K562 (cell line): ENCODE data around the gene FBXO21. TPM values are rescaled to one million over a fixed set of nuclear protein-coding genes. Genes with fewer than 3 reads are reported as not detected.

Source experiments
- ATAC-seq: fragments of 200-7000 bp; cut with Tn5 transposase; 3 replicates; pipeline ENCODE4 v1.9.1; 2020; ENCODE audit warnings: moderate library complexity
- BruUV-seq: library from RNA; stranded (reverse); fragments of 400-500 nt; replicated peaks from 2 replicates; lab custom pipeline; 2021; lab: Mats Ljungman, UMichigan
- CTCF ChIA-PET: fragments of 300-600 bp; formaldehyde crosslinking; extraction: SDS; loops from one replicate; lab custom pipeline; 2021; ENCODE audit warnings: low intra/inter-chr PET ratio; lab: Yijun Ruan, JAX
- POLR2A ChIA-PET: fragments of 300-600, 350-650 bp; sonication (Branson Sonifier 250); formaldehyde crosslinking; extraction: SDS; loops from one replicate; lab custom pipeline; 2021; ENCODE audit warnings: antibody characterized with exemption, inconsistent platforms; lab: Yijun Ruan, JAX
- DNase-seq, 4 experiments: peaks; one replicate each; pipeline versions ENCODE4 v3.0.0 to v3.0.0-alpha.2; 2011 to 2018; ENCODE audit warnings: low spot score in 3 of 4, mixed read lengths in 3 of 4; ENCODE audit errors: extremely low read depth in 1 of 4
- FAIRE-seq: peaks from 2 replicates; lab custom pipeline; 2011; peaks lifted over from hg19 to GRCh38; lab: Jason Lieb, UNC
- H2AFZ ChIP-seq: 2 replicates; pipeline ENCODE4 v1.6.0; 2011; ENCODE audit warnings: low read depth, low read length, control low read depth, inconsistent platforms
- H3K27ac ChIP-seq: fragments of 200-600 bp; 3 replicates; pipeline ENCODE4 v1.8.0; 2011; ENCODE audit warnings: low read depth, mild to moderate bottlenecking, control low read depth, inconsistent platforms, low read length, moderate library complexity, mixed read lengths; ENCODE audit errors: extremely low read depth
- H3K27me3 ChIP-seq, 2 experiments: fragments of 300-600 bp in 1 of 2; 2 replicates in 1 of 2; 3 replicates in 1 of 2; pipeline versions ENCODE4 v1.6.0 to v1.8.0; 2011; ENCODE audit warnings: inconsistent platforms in 2 of 2, low read length in 2 of 2, mild to moderate bottlenecking in 1 of 2, mixed read lengths in 1 of 2, moderate library complexity in 1 of 2; ENCODE audit not compliant: control insufficient read depth in 2 of 2, insufficient read depth in 2 of 2
- H3K36me3 ChIP-seq: fragments of 300-600 bp; 3 replicates; pipeline ENCODE4 v1.8.0; 2011; ENCODE audit warnings: mild to moderate bottlenecking, low read length, inconsistent platforms; ENCODE audit not compliant: control insufficient read depth, insufficient read depth
- H3K4me1 ChIP-seq, 2 experiments: fragments of 200-600 bp in 1 of 2; replicated peaks in 1 of 2; 2 replicates in 1 of 2; 3 replicates in 1 of 2; pipeline versions ENCODE4 v1.5.1 to v1.8.0; 2011; ENCODE audit warnings: inconsistent platforms in 2 of 2, low read length in 2 of 2, mild to moderate bottlenecking in 1 of 2, mixed read lengths in 1 of 2, moderate library complexity in 1 of 2; ENCODE audit not compliant: control insufficient read depth in 2 of 2, insufficient read depth in 2 of 2
- H3K4me2 ChIP-seq: 2 replicates; pipeline ENCODE4 v1.6.1; 2011; ENCODE audit warnings: low read length, control low read depth, inconsistent platforms, mixed read lengths; ENCODE audit not compliant: insufficient read depth
- H3K4me3 ChIP-seq: fragments of 200-600 bp; sonication (generic), shearing (Covaris generic); 2 replicates; pipeline ENCODE4 v1.5.1; 2016; ENCODE audit warnings: control low read depth, inconsistent platforms
- H3K79me2 ChIP-seq: fragments of 200-600 bp; 3 replicates; pipeline ENCODE4 v1.8.0; 2011; ENCODE audit warnings: low read length, inconsistent platforms; ENCODE audit not compliant: control insufficient read depth, insufficient read depth
- H3K9ac ChIP-seq, 2 experiments: 2 replicates each; pipeline versions ENCODE4 v1.6.0 to v1.6.1; 2011; ENCODE audit warnings: low read depth in 2 of 2, low read length in 2 of 2, control low read depth in 1 of 2, inconsistent platforms in 1 of 2, mild to moderate bottlenecking in 1 of 2, mixed read lengths in 1 of 2; ENCODE audit not compliant: insufficient read depth in 1 of 2
- H3K9me1 ChIP-seq: one replicate; pipeline ENCODE4 v1.6.0; 2011; ENCODE audit warnings: inconsistent platforms, mild to moderate bottlenecking, low read length, moderate library complexity; ENCODE audit not compliant: control insufficient read depth, insufficient read depth
- H3K9me3 ChIP-seq: replicated peaks from 2 replicates; pipeline ENCODE4 v1.5.1; 2011; ENCODE audit warnings: low read depth, low read length, inconsistent platforms; ENCODE audit not compliant: control insufficient read depth, insufficient read depth
- H4K20me1 ChIP-seq: replicated peaks from 2 replicates; pipeline ENCODE4 v1.6.1; 2011; ENCODE audit warnings: low read length, inconsistent platforms, mixed read lengths; ENCODE audit not compliant: control insufficient read depth, insufficient read depth
- EWSR1 ChIP-seq: fragments of 450-650 bp; IDR thresholded peaks from 2 replicates; pipeline ENCODE4 v1.6.1; 2018; ENCODE audit warnings: borderline replicate concordance, mild to moderate bottlenecking, low read depth, moderate library complexity; ENCODE audit not compliant: partially characterized antibody
- MAZ ChIP-seq, 2 experiments: fragments of 450-650 bp in 1 of 2; sonication (generic) in 1 of 2; formaldehyde crosslinking; IDR thresholded peaks in 1 of 2; conservative IDR thresholded peaks in 1 of 2; 2 replicates each; pipeline versions ENCODE4 v1.4.0 to v1.5.0; 2020; ENCODE audit warnings: mild to moderate bottlenecking in 1 of 2, missing genetic modification reagents in 1 of 2
- MED1 ChIP-seq: sonication (generic); formaldehyde crosslinking; IDR thresholded peaks from 2 replicates; pipeline ENCODE4 v1.8.1; 2023; ENCODE audit warnings: missing genetic modification reagents, borderline replicate concordance
- MYBL2 ChIP-seq, 2 experiments: fragments of 450-650 bp in 1 of 2; sonication (generic) in 1 of 2; formaldehyde crosslinking in 1 of 2; IDR thresholded peaks; 2 replicates each; pipeline versions ENCODE4 v1.6.1 to v1.8.1; 2017 to 2022; ENCODE audit warnings: borderline replicate concordance in 1 of 2, inconsistent platforms in 1 of 2, low read depth in 1 of 2, mild to moderate bottlenecking in 1 of 2, missing genetic modification reagents in 1 of 2, moderate library complexity in 1 of 2
- SIX5 ChIP-seq, 2 experiments: IDR thresholded peaks; 2 replicates each; pipeline ENCODE4 v1.6.1; 2011; ENCODE audit warnings: low read length in 2 of 2, borderline replicate concordance in 1 of 2, low read depth in 1 of 2, mild to moderate bottlenecking in 1 of 2, moderate library complexity in 1 of 2; ENCODE audit not compliant: insufficient read depth in 1 of 2
- WGBS: fragments of 100-300 bp; shearing (Covaris generic); methylation state at CpG from one replicate; pipeline ENCODE4 v1.1.6; 2016; ENCODE audit warnings: low coverage, mixed read lengths; ENCODE audit not compliant: insufficient coverage; ENCODE audit errors: missing lambda C conversion rate; 5-methylcytosine and 5-hydroxymethylcytosine counted together
- in situ Hi-C: fragments of 300-500 bp; cut with MboI; formaldehyde crosslinking; loops from 4 replicates; pipeline ENCODE4 v1.15.0; 2018; ENCODE audit warnings: inconsistent platforms, mixed read lengths
- intact Hi-C: fragments of 100-400 bp; cut with micrococcal nuclease; formaldehyde crosslinking; loops from 2 replicates; pipeline ENCODE4 v1.14.2; 2022
- polyA plus RNA-seq, 8 experiments: library from polyadenylated mRNA; depleted of rRNA in 4 of 8; stranded (reverse) in 5 of 8; unstranded in 3 of 8; fragments of >200 nt; fragmentation: Nextera tagmentation in 2 of 8; fragmentation: Illumina TruSeq in 1 of 8; extraction: Ambion mirVana in 2 of 8; extraction: Trizol in 1 of 8; gene quantifications; 2 replicates each; pipeline versions ENCODE4 v1.2.1 to v1.2.3, GENCODE V29; 2011 to 2014; ENCODE audit warnings: inconsistent platforms in 1 of 8, missing spikeins in 1 of 8
- total RNA-seq, 7 experiments: library from RNA; depleted of rRNA in 6 of 7; stranded (reverse); fragments of >200 nt in 6 of 7; fragmentation: Illumina TruSeq in 2 of 7; extraction: Trizol in 2 of 7; gene quantifications; 2 replicates each; pipeline versions ENCODE4 v1.2.1 to v1.2.3, GENCODE V29; 2011 to 2021; ENCODE audit warnings: low replicate concordance in 1 of 7

FBXO21 gene
- total and polyA plus RNA-seq, 9 of the 15 experiments (the other 6 are each of a cell fraction or from before 2014, with no cell fraction given), result 3.0 to 50.9 (median 9.1) TPM

DNA sequence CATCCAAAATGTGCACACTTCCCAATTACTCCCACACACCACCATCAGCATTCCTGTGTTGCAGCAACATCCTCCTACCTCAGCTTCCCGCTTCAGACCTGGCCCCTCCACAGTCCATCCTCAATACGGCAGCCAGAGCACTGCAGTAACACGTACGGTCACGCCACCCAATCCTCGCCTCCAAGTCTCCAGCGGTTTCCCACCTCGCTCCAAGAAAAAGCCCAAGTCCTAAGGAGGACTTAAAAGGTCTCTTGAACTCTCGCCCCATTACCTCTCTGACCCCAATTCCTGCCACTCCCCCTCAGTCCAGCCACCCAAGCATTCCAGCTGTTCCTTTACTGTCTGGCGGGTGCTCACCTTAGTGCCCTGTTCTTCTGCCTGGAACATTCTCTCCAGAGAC is 12.0 kb downstream of the FBXO21 start:
- ChIA-PET CTCF (no interaction called here), POLR2A (interaction anchor here (0.6 to 1.3 kb wide), 3 partner anchors 9 to 11 kb away, joined by 3 read pairs; no protein-coding TSS in a partner anchor)
- intact Hi-C loops (no loop called here), in situ Hi-C loops (no loop called here)
- DNase-seq (no peak), FAIRE-seq (no peak), ATAC-seq (no peak; the same call in 2 of the 3 replicates)
- Histone ChIP-seq H3K4me1 (no peaks in the 10 kb centered on the region), H3K4me2 (no peak overlapping the region), H3K27me3 (no peaks in the 10 kb centered on the region), H3K36me3 (peaks cover 51% of the 10 kb centered on the region; the same call in 2 of the 3 replicates), H3K9me3 (peaks cover 3% of the 10 kb centered on the region; the same call in 1 of the 2 replicates), H3K4me3 (no peak overlapping the region), H3K9ac (no peak overlapping the region), H3K79me2 (no peaks in the 10 kb centered on the region), H2AFZ (no peak overlapping the region), H3K27ac (no peak overlapping the region), H3K9me1 (no peaks in the 10 kb centered on the region), H4K20me1 (no peaks in the 10 kb centered on the region)
- TF ChIP-seq SIX5 (IDR thresholded peaks at IDR 0.05; ENCODE audit: borderline replicate concordance in 1 of 2, insufficient read depth in 1 of 2, low read depth in 1 of 2, low read length in 2 of 2) (no peak), MED1 (CRISPR knock-in tag) (no peak), EWSR1 (no peak), MYBL2 (IDR thresholded peaks at IDR 0.05; ENCODE audit: low read depth) (no peak), MYBL2 (CRISPR knock-in tag; IDR thresholded peaks at IDR 0.05; ENCODE audit: borderline replicate concordance) (no peak), MAZ (CRISPR knock-in tag; conservative IDR thresholded peaks at IDR 0.05 in 1 of 2, IDR thresholded peaks at IDR 0.05 in 1 of 2) (no peak)
- WGBS, result 90% methylated on average over 10 of the region's 10 CpGs
- BruUV-seq, result no TSS peak
